HepG2 (cell line): ENCODE measurements around the gene MRPL38. TPM values are rescaled to one million over a fixed set of nuclear protein-coding genes. Genes with fewer than 3 reads are reported as not detected.

Source experiments
- ELK4 ChIP-seq: sonication (generic); formaldehyde crosslinking; IDR thresholded peaks from 2 replicates; pipeline ENCODE4 v1.9.0; 2021; ENCODE audit warnings: missing genetic modification reagents, borderline replicate concordance
- IRF9 ChIP-seq: sonication (generic); formaldehyde crosslinking; IDR thresholded peaks from 2 replicates; pipeline ENCODE4 v1.8.0; 2022; ENCODE audit warnings: missing genetic modification reagents, mild to moderate bottlenecking, borderline replicate concordance
- KAT2B ChIP-seq: fragments of 150-350 bp; IDR thresholded peaks from 2 replicates; pipeline ENCODE4 v1.6.1; 2014; ENCODE audit warnings: low read depth, low read length, borderline replicate concordance
- MNT ChIP-seq: fragments of 450-650 bp; IDR thresholded peaks from 2 replicates; pipeline ENCODE4 v1.6.1; 2016
- NFIC ChIP-seq: IDR thresholded peaks from 2 replicates; pipeline ENCODE4 v1.6.1; 2012; ENCODE audit warnings: mild to moderate bottlenecking, low read length, inconsistent platforms
- TFDP2 ChIP-seq: sonication (generic); formaldehyde crosslinking; IDR thresholded peaks from 2 replicates; pipeline ENCODE4 v1.4.0; 2020; ENCODE audit warnings: missing genetic modification reagents
- TFE3 ChIP-seq: IDR thresholded peaks from 2 replicates; pipeline ENCODE4 v1.6.1; 2016
- ZNF280D ChIP-seq: sonication (generic); formaldehyde crosslinking; IDR thresholded peaks from 2 replicates; pipeline ENCODE4 v1.5.1; 2020; ENCODE audit warnings: mild to moderate bottlenecking, missing genetic modification reagents
- ZNF646 ChIP-seq: sonication (generic); formaldehyde crosslinking; IDR thresholded peaks from 2 replicates; pipeline ENCODE4 v1.9.0; 2021; ENCODE audit warnings: mild to moderate bottlenecking, missing genetic modification reagents
- polyA plus RNA-seq, 8 experiments: library from polyadenylated mRNA; depleted of rRNA in 3 of 8; stranded (reverse) in 7 of 8; unstranded in 1 of 8; fragments of >200 nt; fragmentation: Illumina TruSeq in 4 of 8; extraction: Trizol in 4 of 8; gene quantifications; 2 replicates each; pipeline versions ENCODE4 v1.2.1 to v1.2.3, GENCODE V29; 2011 to 2016; ENCODE audit warnings: low read depth in 4 of 8, missing spikeins in 1 of 8, mixed read lengths in 1 of 8; ENCODE audit not compliant: insufficient read depth in 1 of 8
- total RNA-seq, 5 experiments: library from RNA; depleted of rRNA; stranded (reverse); fragments of >200 nt; fragmentation: Illumina TruSeq; extraction: Trizol; gene quantifications; 2 replicates each; pipeline ENCODE4 v1.2.3, GENCODE V29; 2016; ENCODE audit warnings: low read depth in 1 of 5

Gene MRPL38
- total and polyA plus RNA-seq, 2 of the 13 experiments (the other 11 are each of a cell fraction or from before 2014, with no cell fraction given), result 83.7 to 125 TPM

GRCh38 chr17:75922963-75923874 lies 18.5 kb upstream of the MRPL38 start (continued):
- TF ChIP-seq ZNF646 (CRISPR knock-in tag) (no peak), KAT2B (no peak), ZNF280D (0 out of 2 replicates have a peak, but pooled peaks have one; percentile 23), NFIC (no peak), TFE3 (no peak), MNT (no peak), TFDP2 (CRISPR knock-in tag) (peak; percentile 46), ELK4 (no peak), IRF9 (CRISPR knock-in tag) (peak; percentile 40; the same call in 1 of the 2 replicates)
